Activated T-cell treated with anti-CD3 and anti-CD28 coated beads, Interleukin-2, amount 50 U/mL, for 24 hours (primary cell): ENCODE results near the gene TEX264.

Experiments
- DNase-seq: peaks from one replicate; pipeline ENCODE4 v3.0.0-alpha.2; 2020
- H3K27ac Mint-ChIP-seq: 2 replicates; pipeline ENCODE4 v1.8.0; 2020; ENCODE audit warnings: mild to moderate bottlenecking, mixed read lengths
- H3K27me3 Mint-ChIP-seq: 2 replicates; pipeline ENCODE4 v1.8.0; 2020; ENCODE audit warnings: mixed read lengths
- H3K36me3 Mint-ChIP-seq: 2 replicates; pipeline ENCODE4 v1.8.0; 2020; ENCODE audit warnings: low read depth, mixed read lengths
- H3K4me1 Mint-ChIP-seq: 2 replicates; pipeline ENCODE4 v1.8.0; 2020; ENCODE audit warnings: low read depth, mixed read lengths
- H3K4me3 Mint-ChIP-seq: 2 replicates; pipeline ENCODE4 v1.8.0; 2020; ENCODE audit warnings: mild to moderate bottlenecking, moderate library complexity, mixed read lengths
- H3K9me3 Mint-ChIP-seq: 2 replicates; pipeline ENCODE4 v1.8.0; 2020; ENCODE audit warnings: mixed read lengths

TEX264 gene

DNA sequence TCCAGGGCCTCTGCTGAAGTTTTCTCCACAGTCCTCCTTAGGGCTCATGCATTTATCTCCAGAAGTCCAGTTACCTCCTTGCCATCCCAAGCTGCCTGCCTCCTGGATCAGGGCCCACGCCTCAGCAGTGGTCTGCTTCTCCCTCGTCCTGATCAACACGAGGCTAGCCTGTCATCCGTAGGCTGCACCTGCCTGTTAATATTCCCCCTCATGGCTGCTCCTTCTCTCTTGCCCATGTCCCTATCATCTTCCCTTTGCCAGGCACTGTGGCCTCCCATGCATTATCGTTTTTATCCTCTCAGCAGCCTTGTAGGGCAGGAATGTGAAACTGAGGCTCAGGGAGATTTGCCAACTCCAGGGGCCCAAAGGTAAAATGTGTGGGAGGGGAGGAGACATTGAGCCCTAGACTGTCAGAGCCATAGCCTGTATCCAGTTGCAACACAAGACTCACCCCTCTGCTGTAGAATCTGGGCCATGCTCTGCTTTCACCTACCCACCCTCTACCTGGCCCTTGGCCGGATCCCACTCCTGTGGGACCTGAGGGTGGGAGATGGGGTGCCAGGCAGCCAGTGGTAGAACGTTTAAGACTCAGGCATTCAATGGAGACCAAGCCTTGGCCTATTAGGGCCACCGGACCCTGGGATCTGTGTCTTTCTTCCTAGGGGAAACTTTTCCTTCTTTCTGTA is 40.4 kb downstream of the TEX264 start:
- Mint-ChIP-seq H3K36me3 (peaks cover under 1% of the 10 kb centered on the region), H3K4me3 (no peak overlapping the region), H3K9me3 (no peaks in the 10 kb centered on the region), H3K4me1 (peaks cover 8% of the 10 kb centered on the region), H3K27ac (no peak overlapping the region), H3K27me3 (no peaks in the 10 kb centered on the region)
- peak; percentile 15 for DNase-seq

DNA sequence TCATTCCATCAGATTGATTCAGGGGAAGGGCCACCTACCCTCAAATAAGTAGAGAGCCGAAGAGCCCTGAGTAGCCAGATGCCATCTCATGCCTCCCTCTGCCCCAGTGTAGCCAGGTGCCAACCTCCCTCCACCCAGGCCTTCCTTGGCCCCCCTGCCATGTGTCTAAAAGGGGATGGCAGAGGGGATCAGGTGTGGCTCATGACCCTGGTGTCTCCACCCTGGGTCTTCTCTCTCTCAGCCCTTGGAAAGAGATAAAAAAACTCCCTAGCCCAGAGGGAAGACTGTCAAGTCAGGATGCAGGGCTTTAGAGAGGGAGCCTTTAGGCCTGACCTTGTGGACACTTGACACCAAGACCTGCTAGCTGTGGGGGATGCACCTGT is 41.0 kb downstream of the TEX264 start:
- H3K27ac Mint-ChIP-seq, result no peak overlapping the region
- no peak for DNase-seq
- no peaks in the 10 kb centered on the region for H3K36me3 Mint-ChIP-seq
- H3K27me3 Mint-ChIP-seq, result no peaks in the 10 kb centered on the region
- peaks cover 8% of the 10 kb centered on the region for H3K4me1 Mint-ChIP-seq
- no peaks in the 10 kb centered on the region for H3K9me3 Mint-ChIP-seq
- H3K4me3 Mint-ChIP-seq, result no peak overlapping the region

DNA sequence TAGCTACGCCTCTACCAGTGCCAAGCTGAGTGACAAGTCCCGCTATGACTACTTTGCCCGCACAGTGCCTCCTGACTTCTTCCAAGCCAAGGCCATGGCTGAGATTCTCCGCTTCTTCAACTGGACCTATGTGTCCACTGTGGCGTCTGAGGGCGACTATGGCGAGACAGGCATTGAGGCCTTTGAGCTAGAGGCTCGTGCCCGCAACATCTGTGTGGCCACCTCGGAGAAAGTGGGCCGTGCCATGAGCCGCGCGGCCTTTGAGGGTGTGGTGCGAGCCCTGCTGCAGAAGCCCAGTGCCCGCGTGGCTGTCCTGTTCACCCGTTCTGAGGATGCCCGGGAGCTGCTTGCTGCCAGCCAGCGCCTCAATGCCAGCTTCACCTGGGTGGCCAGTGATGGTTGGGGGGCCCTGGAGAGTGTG is 41.5 kb downstream of the TEX264 start:
- H3K27me3 Mint-ChIP-seq, result no peaks in the 10 kb centered on the region
- no peak overlapping the region for H3K4me3 Mint-ChIP-seq
- H3K4me1 Mint-ChIP-seq, result peaks cover 4% of the 10 kb centered on the region
- DNase-seq, result no peak
- H3K36me3 Mint-ChIP-seq, result no peaks in the 10 kb centered on the region
- no peaks in the 10 kb centered on the region for H3K9me3 Mint-ChIP-seq
- no peak overlapping the region for H3K27ac Mint-ChIP-seq

DNA sequence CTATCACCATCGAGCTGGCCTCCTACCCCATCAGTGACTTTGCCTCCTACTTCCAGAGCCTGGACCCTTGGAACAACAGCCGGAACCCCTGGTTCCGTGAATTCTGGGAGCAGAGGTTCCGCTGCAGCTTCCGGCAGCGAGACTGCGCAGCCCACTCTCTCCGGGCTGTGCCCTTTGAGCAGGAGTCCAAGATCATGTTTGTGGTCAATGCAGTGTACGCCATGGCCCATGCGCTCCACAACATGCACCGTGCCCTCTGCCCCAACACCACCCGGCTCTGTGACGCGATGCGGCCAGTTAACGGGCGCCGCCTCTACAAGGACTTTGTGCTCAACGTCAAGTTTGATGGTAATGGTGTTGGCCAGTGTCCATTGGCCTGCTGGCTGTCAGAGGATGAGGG is 41.9 kb downstream of the TEX264 start:
- peak; percentile 19 for DNase-seq
- Mint-ChIP-seq H3K4me3 (no peak overlapping the region), H3K27ac (no peak overlapping the region), H3K4me1 (peaks cover 2% of the 10 kb centered on the region), H3K36me3 (no peaks in the 10 kb centered on the region), H3K27me3 (no peaks in the 10 kb centered on the region), H3K9me3 (no peaks in the 10 kb centered on the region)

DNA sequence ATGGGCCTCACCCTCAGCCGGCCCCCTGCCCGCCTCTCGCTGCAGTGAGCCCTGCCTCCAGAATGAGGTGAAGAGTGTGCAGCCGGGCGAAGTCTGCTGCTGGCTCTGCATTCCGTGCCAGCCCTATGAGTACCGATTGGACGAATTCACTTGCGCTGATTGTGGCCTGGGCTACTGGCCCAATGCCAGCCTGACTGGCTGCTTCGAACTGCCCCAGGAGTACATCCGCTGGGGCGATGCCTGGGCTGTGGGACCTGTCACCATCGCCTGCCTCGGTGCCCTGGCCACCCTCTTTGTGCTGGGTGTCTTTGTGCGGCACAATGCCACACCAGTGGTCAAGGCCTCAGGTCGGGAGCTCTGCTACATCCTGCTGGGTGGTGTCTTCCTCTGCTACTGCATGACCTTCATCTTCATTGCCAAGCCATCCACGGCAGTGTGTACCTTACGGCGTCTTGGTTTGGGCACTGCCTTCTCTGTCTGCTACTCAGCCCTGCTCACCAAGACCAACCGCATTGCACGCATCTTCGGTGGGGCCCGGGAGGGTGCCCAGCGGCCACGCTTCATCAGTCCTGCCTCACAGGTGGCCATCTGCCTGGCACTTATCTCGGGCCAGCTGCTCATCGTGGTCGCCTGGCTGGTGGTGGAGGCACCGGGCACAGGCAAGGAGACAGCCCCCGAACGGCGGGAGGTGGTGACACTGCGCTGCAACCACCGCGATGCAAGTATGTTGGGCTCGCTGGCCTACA is 44.4 kb downstream of the TEX264 start:
- DNase-seq, result no peak
- H3K36me3 Mint-ChIP-seq, result no peaks in the 10 kb centered on the region
- no peaks in the 10 kb centered on the region for H3K27me3 Mint-ChIP-seq
- H3K4me3 Mint-ChIP-seq, result no peak overlapping the region
- peaks cover 16% of the 10 kb centered on the region for H3K4me1 Mint-ChIP-seq
- H3K27ac Mint-ChIP-seq, result no peak overlapping the region
- H3K9me3 Mint-ChIP-seq, result no peaks in the 10 kb centered on the region

DNA sequence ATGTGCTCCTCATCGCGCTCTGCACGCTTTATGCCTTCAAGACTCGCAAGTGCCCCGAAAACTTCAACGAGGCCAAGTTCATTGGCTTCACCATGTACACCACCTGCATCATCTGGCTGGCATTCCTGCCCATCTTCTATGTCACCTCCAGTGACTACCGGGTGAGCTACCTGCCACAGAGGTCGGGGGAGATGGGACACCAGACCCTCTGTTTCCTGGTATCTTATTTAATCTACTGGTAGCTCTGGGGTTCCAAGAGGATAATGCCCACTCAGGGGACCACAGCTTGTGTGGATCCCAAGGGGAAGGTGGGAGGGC is 44.9 kb downstream of the TEX264 start:
- no peak overlapping the region for H3K4me3 Mint-ChIP-seq
- H3K4me1 Mint-ChIP-seq, result peaks cover 20% of the 10 kb centered on the region
- DNase-seq, result no peak
- H3K27ac Mint-ChIP-seq, result no peak overlapping the region
- H3K9me3 Mint-ChIP-seq, result no peaks in the 10 kb centered on the region
- H3K36me3 Mint-ChIP-seq, result no peaks in the 10 kb centered on the region
- H3K27me3 Mint-ChIP-seq, result no peaks in the 10 kb centered on the region

DNA sequence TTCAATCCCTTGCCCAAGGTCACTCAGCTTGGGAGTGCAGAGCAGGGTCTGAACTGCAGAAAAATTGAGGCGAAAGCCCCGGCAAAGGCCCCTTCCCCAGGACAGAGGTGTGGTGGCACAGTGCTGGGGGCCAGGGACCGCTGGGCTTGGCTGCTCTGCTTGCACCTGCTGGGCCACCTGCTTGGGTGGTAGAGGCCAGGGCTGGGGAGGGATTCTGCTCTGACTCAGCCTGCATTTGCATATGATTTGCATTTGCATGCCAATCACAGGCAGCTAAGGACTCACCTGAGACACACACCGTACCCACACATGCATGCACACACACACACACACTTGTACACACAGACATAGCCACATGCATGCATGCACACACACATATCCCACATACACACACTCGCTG is 45.8 kb downstream of the TEX264 start:
- Mint-ChIP-seq H3K4me3 (no peak overlapping the region), H3K4me1 (peaks cover 28% of the 10 kb centered on the region), H3K36me3 (no peaks in the 10 kb centered on the region), H3K27ac (no peak overlapping the region), H3K9me3 (no peaks in the 10 kb centered on the region), H3K27me3 (no peaks in the 10 kb centered on the region)
- no peak for DNase-seq

DNA sequence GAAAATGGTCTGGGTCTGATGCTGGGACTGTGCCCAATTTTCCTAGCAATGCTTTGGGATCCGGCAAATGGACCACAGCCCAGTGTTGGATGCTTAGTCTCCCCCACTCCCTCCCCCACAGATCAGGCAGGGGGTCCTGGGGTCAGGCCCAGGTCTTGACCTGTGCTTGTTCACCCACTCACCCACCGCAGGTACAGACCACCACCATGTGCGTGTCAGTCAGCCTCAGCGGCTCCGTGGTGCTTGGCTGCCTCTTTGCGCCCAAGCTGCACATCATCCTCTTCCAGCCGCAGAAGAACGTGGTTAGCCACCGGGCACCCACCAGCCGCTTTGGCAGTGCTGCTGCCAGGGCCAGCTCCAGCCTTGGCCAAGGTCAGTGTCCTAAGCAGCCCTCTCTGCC is 46.4 kb downstream of the TEX264 start:
- H3K36me3 Mint-ChIP-seq, result no peaks in the 10 kb centered on the region
- DNase-seq, result no peak
- no peak overlapping the region for H3K27ac Mint-ChIP-seq
- peaks cover 31% of the 10 kb centered on the region for H3K4me1 Mint-ChIP-seq
- no peak overlapping the region for H3K4me3 Mint-ChIP-seq
- H3K27me3 Mint-ChIP-seq, result no peaks in the 10 kb centered on the region
- peaks cover under 1% of the 10 kb centered on the region for H3K9me3 Mint-ChIP-seq

DNA sequence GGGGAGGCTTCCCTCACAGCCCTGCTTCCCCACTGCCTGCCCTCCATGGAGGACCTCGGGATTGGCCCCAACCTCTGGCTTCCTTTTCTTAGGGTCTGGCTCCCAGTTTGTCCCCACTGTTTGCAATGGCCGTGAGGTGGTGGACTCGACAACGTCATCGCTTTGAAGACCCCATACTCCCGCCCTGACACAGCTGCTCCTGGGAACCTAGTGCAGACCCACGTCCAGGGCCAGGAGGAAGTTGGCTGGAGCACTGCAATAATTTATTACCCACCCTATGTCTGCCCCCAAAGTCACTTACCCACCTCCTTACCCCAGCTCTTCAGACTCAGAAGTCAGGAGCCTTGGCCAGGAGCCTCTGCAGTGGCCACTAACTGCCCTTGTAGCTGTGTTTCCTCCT is 46.9 kb downstream of the TEX264 start:
- Mint-ChIP-seq H3K27me3 (no peaks in the 10 kb centered on the region), H3K4me3 (no peak overlapping the region), H3K27ac (no peak overlapping the region), H3K9me3 (peaks cover 2% of the 10 kb centered on the region), H3K4me1 (peaks cover 31% of the 10 kb centered on the region), H3K36me3 (no peaks in the 10 kb centered on the region)
- DNase-seq, result no peak

DNA sequence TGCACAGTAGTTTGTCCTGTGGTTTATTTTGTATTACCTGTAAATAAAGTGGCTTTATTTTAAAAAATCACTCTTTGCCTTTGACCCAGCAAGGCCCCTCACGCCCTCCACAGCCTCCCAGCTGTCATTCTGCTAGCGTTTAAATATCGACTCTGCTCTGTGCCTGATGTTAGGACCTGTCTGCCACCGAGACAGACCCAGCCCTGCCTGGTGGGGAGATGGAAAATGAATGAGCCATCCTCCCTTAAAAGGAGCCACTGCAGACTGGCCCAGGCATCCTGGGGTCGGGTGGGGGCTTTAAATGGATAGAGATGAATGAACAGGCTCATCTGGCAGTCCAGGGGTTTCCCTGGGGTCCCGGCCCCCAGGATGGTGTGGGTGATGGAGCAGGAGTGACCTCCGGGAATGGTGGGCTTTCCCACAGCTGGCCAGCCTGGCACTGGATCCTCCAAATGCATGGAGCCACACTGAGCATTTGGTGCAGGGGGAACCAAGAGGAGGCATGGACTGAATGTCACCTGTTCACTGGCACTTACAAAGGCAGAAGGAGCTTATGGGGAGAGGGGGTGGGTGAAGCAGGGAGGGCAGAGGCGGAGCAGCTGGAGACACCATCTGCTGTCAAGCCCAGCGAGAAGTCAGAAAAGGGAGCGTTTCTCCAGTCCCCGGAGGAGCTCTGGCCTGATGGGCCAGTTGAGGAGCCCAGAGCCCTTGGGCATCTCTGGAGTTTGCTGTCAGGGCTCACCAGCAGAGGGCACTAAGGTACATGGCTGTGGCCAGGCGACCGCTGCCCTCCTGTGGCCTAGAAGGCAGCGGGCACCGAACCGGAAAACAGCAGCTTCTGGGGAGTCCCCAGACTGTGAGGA is 47.7 kb downstream of the TEX264 start:
- peak; percentile 61 for DNase-seq
- no peak overlapping the region for H3K27ac Mint-ChIP-seq
- H3K36me3 Mint-ChIP-seq, result no peaks in the 10 kb centered on the region
- H3K9me3 Mint-ChIP-seq, result peaks cover 2% of the 10 kb centered on the region
- H3K4me1 Mint-ChIP-seq, result peaks cover 31% of the 10 kb centered on the region
- no peaks in the 10 kb centered on the region for H3K27me3 Mint-ChIP-seq
- H3K4me3 Mint-ChIP-seq, result no peak overlapping the region

DNA sequence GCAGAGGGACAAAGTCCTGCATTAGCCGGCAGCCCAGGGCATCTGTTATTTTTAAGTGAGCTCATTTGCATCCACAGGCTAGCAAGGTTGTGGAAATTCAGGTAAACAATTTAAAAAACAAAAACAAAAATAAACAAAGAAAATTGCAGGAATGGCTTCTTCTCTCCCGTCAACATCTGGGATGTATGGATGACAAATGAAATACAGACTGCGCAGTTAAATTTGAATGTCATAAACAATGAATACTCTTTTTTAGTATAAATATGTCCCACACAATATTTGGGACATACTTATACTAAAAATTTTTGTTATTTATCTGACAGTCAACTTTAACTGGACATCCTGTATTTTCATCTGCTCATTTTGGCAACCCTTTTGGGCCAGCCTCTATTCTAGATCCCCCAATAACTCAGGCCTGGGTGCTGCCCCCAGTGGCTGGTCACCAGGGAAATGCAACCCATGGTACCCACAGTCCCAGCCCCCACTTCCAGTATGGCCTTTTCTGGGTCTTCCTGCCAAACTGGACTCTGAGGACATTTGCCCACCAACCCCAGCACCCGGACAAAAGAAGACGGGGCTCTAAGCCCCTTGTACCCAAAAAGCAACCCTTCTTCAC is 48.5 kb downstream of the TEX264 start:
- peak; percentile 22 for DNase-seq
- no peaks in the 10 kb centered on the region for H3K27me3 Mint-ChIP-seq
- no peak overlapping the region for H3K4me3 Mint-ChIP-seq
- peaks cover 2% of the 10 kb centered on the region for H3K9me3 Mint-ChIP-seq
- peaks cover 31% of the 10 kb centered on the region for H3K4me1 Mint-ChIP-seq
- no peaks in the 10 kb centered on the region for H3K36me3 Mint-ChIP-seq
- H3K27ac Mint-ChIP-seq, result no peak overlapping the region

DNA sequence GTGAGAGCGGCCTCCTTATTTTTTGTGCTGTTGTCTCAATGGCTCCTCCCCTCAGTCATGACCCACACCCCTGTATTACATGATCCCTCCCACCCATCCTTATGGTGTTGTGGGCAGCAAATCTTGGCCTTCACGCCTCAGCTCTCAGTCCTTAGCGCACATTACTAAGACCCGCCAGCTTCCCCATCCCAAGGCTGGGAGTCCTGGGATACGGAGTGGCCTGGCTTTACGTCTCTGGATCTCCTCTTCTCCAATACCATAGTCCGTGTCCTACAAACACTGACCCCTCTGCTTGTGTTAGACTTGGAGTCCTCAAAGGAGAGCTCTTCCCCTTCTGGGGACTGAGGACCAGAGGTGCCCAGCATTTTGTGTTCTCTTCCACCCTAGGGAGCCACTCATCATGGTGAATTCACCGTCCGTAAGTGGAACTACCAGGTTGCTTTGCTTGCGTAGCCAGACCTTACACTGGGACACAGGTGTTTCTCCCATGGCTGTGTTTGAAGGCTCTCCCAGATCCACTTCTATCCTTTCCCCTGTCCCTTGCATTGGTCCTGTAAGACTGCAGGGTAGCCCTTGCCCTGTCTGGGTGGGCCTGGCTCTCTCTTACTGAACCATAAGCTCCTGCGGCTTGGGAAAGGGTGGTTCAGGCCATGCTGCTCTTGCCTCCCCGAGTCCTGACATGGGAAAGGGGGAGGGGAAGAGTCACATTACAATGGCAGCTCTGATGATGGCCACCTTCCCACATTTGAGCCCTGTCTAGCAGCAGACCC is 49.4 kb downstream of the TEX264 start:
- Mint-ChIP-seq H3K36me3 (no peaks in the 10 kb centered on the region), H3K27ac (no peak overlapping the region), H3K27me3 (no peaks in the 10 kb centered on the region), H3K4me3 (no peak overlapping the region), H3K9me3 (peaks cover 2% of the 10 kb centered on the region), H3K4me1 (peaks cover 31% of the 10 kb centered on the region)
- no peak for DNase-seq

DNA sequence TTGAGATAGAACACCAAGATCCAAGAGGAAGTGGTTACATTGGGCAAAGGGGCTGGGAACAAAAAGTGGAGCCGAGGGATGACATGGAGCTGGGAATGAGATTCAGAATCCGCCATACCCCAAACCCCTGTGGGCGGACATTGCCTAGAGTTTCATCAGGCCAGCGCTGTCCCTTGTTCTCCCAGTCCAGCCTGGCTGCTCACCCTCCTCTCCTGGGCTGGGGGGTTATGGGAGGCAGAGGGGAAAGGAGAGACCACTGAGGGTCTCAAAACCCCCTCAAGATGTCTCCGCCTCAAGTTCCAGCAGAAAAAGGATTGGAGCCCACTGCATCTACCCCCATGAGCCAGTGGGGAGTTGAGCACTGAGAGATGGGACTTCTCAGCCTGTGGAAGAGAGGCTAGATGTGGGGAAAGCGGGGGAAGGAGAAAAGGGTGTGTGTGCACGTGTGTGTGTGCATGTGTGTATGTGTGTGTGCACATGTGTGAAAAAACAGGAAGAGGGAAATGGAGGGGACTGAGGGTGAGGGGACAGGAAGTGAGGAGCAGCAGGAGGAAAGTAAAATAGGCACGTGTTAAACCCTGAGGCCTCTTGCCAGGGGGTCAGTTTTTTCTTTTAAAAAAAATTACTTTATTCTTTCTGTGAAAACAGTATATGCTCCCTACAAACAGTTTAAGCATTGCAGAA is 50.2 kb downstream of the TEX264 start:
- Mint-ChIP-seq H3K4me1 (peaks cover 31% of the 10 kb centered on the region), H3K27ac (no peak overlapping the region), H3K36me3 (no peaks in the 10 kb centered on the region), H3K9me3 (peaks cover 2% of the 10 kb centered on the region), H3K27me3 (no peaks in the 10 kb centered on the region), H3K4me3 (no peak overlapping the region)
- no peak for DNase-seq
